Hepatocyte (in vitro differentiated cells): Measurements from ENCODE around the gene IQCM. TPM values are rescaled to one million over a fixed set of nuclear protein-coding genes. Genes with fewer than 3 reads are reported as not detected.

ENCODE experiments used
- DNase-seq: peaks from one replicate; pipeline ENCODE4 v3.0.0-alpha.2; 2016; ENCODE audit warnings: low spot score
- H2AFZ ChIP-seq: fragments of 200-600 bp; sonication (generic); 2 replicates; pipeline ENCODE4 v1.6.0; 2016; ENCODE audit warnings: antibody characterized with exemption, mild to moderate bottlenecking
- H3K27ac ChIP-seq: fragments of 200-600 bp; sonication (generic); 2 replicates; pipeline ENCODE4 v1.5.1; 2016; ENCODE audit warnings: mild to moderate bottlenecking
- H3K27me3 ChIP-seq: fragments of 200-600 bp; sonication (generic); 2 replicates; pipeline ENCODE4 v1.6.1; 2016
- H3K36me3 ChIP-seq: fragments of 200-600 bp; sonication (generic); replicated peaks from 2 replicates; pipeline ENCODE4 v1.5.1; 2016; ENCODE audit warnings: low read depth; ENCODE audit not compliant: insufficient read depth
- H3K4me1 ChIP-seq: fragments of 200-600 bp; sonication (generic); 2 replicates; pipeline ENCODE4 v1.5.1; 2016; ENCODE audit warnings: mild to moderate bottlenecking, moderate library complexity; ENCODE audit not compliant: insufficient read depth
- H3K4me2 ChIP-seq: fragments of 200-600 bp; sonication (generic); 2 replicates; pipeline ENCODE4 v1.6.0; 2016
- H3K4me3 ChIP-seq: fragments of 200-600 bp; sonication (generic); 2 replicates; pipeline ENCODE4 v1.5.1; 2016; ENCODE audit warnings: mild to moderate bottlenecking
- H3K79me2 ChIP-seq: fragments of 200-600 bp; sonication (generic); 2 replicates; pipeline ENCODE4 v1.6.0; 2017; ENCODE audit warnings: mild to moderate bottlenecking
- H3K9me2 ChIP-seq: fragments of 200-600 bp; sonication (generic); replicated peaks from 2 replicates; pipeline ENCODE4 v1.6.0; 2017; ENCODE audit warnings: mild to moderate bottlenecking; ENCODE audit not compliant: insufficient read depth
- H3K9me3 ChIP-seq: fragments of 200-600 bp; sonication (generic); 2 replicates; pipeline ENCODE4 v1.5.1; 2016; ENCODE audit warnings: low read depth, mild to moderate bottlenecking
- H4K20me1 ChIP-seq: fragments of 200-600 bp; sonication (generic); 2 replicates; pipeline ENCODE4 v1.6.0; 2016; ENCODE audit warnings: mild to moderate bottlenecking; ENCODE audit not compliant: insufficient read depth, poor library complexity, severe bottlenecking
- EZH2 ChIP-seq: fragments of 200-600 bp; sonication (generic); IDR thresholded peaks from 2 replicates; pipeline ENCODE4 v1.6.1; 2016; ENCODE audit warnings: antibody characterized with exemption, mild to moderate bottlenecking, borderline replicate concordance
- EZH2phosphoT487 ChIP-seq: fragments of 200-600 bp; sonication (generic); IDR thresholded peaks from one replicate; pipeline ENCODE4 v1.6.1; 2018; ENCODE audit warnings: antibody characterized with exemption, mild to moderate bottlenecking, low read depth, moderate library complexity; ENCODE audit not compliant: unreplicated experiment, severe bottlenecking
- WGBS: methylation state at CpG from one replicate; pipeline ENCODE4 v1.1.6; 2016; ENCODE audit warnings: low lambda C conversion rate; ENCODE audit errors: missing lambda C conversion rate; 5-methylcytosine and 5-hydroxymethylcytosine counted together
- polyA plus RNA-seq: library from polyadenylated mRNA; unstranded; fragments of >200 nt; fragmentation: Nextera tagmentation; extraction: Ambion mirVana; gene quantifications from 2 replicates; pipeline ENCODE4 v1.2.1, GENCODE V29; 2016
- total RNA-seq: library from RNA; depleted of rRNA; stranded (reverse); fragments of >200 nt; gene quantifications from 2 replicates; pipeline ENCODE4 v1.2.3, GENCODE V29; 2014
- TF ChIP-seq, protein P1 (sequence below): fragments of 200-600 bp; sonication (generic); IDR thresholded peaks from 2 replicates; pipeline ENCODE4 v1.5.1; 2016; ENCODE audit warnings: antibody characterized with exemption, mild to moderate bottlenecking; ENCODE audit not compliant: poor library complexity

The IQCM gene
- total and polyA plus RNA-seq, 2 experiments from 2014 or later = 0.06 to 1.5 TPM

GRCh38 chr4:149746276-149746675, 69.4 kb downstream of the IQCM start:
- H3K36me3 ChIP-seq = no peaks in the 10 kb centered on the region
- H3K27me3 ChIP-seq = no peaks in the 10 kb centered on the region
- no peaks in the 10 kb centered on the region for H3K79me2 ChIP-seq
- no peaks in the 10 kb centered on the region for H3K9me3 ChIP-seq
- no peaks in the 10 kb centered on the region for H4K20me1 ChIP-seq
- TF ChIP-seq EZH2 (no peak), EZH2phosphoT487 (no peak)
- TF ChIP-seq, protein P1, sequence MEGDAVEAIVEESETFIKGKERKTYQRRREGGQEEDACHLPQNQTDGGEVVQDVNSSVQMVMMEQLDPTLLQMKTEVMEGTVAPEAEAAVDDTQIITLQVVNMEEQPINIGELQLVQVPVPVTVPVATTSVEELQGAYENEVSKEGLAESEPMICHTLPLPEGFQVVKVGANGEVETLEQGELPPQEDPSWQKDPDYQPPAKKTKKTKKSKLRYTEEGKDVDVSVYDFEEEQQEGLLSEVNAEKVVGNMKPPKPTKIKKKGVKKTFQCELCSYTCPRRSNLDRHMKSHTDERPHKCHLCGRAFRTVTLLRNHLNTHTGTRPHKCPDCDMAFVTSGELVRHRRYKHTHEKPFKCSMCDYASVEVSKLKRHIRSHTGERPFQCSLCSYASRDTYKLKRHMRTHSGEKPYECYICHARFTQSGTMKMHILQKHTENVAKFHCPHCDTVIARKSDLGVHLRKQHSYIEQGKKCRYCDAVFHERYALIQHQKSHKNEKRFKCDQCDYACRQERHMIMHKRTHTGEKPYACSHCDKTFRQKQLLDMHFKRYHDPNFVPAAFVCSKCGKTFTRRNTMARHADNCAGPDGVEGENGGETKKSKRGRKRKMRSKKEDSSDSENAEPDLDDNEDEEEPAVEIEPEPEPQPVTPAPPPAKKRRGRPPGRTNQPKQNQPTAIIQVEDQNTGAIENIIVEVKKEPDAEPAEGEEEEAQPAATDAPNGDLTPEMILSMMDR = no peak
- no peak overlapping the region for H2AFZ ChIP-seq
- H3K4me3 ChIP-seq = no peak overlapping the region
- 93% methylated on average over 1 of the region's 1 CpG for WGBS
- no peak overlapping the region for H3K4me2 ChIP-seq
- H3K9me2 ChIP-seq = no peaks in the 10 kb centered on the region
- no peaks in the 10 kb centered on the region for H3K4me1 ChIP-seq
- H3K27ac ChIP-seq = no peak overlapping the region
- DNase-seq = no peak

DNA sequence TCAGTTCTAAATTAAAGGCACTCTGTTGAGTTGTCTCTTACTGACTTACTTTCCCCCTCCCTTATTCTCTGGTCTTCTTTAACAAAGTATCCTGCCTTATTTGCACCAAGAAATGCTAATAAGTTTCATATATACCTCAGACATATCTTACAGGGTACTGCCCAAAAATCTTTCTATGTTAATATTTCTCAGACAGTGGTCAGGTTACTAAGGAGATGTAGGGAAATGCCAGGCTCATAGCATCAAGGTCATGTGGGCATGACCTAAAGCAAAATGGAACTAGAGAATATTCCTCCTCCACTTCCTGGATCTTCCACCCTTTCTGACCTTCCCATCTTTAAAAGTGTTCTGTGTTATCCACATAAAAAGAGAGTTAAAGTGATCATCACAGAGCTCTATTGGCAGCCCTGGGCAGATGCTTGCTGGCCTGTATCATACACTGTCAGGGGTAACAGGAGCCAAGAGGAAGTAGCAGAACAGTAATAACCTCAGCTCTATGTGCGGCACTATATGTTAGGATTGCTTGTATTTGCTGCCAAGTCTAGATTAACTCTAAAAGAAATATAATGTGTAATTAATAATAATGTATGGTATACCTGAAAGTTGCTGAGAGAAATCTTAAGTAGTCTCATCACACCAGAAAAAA, 74.3 kb downstream of the IQCM start:
- 97% methylated on average over 1 of the region's 1 CpG for WGBS
- Histone ChIP-seq H3K9me2 (no peaks in the 10 kb centered on the region), H3K4me2 (no peak overlapping the region), H4K20me1 (no peaks in the 10 kb centered on the region), H3K79me2 (no peaks in the 10 kb centered on the region), H3K4me3 (no peak overlapping the region), H3K36me3 (no peaks in the 10 kb centered on the region), H3K4me1 (no peaks in the 10 kb centered on the region), H3K27me3 (no peaks in the 10 kb centered on the region), H2AFZ (no peak overlapping the region), H3K9me3 (no peaks in the 10 kb centered on the region), H3K27ac (no peak overlapping the region)
- no peak for TF ChIP-seq EZH2
- TF ChIP-seq, protein P1 = no peak
- no peak for TF ChIP-seq EZH2phosphoT487
- DNase-seq = no peak

GRCh38 chr4:149738156-149738555, 77.5 kb downstream of the IQCM start:
- DNase-seq = no peak
- no peaks in the 10 kb centered on the region for H3K27me3 ChIP-seq
- H3K27ac ChIP-seq = no peak overlapping the region
- TF ChIP-seq, protein P1 = no peak
- TF ChIP-seq EZH2 = no peak
- no peak for TF ChIP-seq EZH2phosphoT487
- H3K9me2 ChIP-seq = no peaks in the 10 kb centered on the region
- H2AFZ ChIP-seq = no peak overlapping the region
- H4K20me1 ChIP-seq = no peaks in the 10 kb centered on the region
- no peak overlapping the region for H3K4me2 ChIP-seq
- no peaks in the 10 kb centered on the region for H3K4me1 ChIP-seq
- H3K4me3 ChIP-seq = no peak overlapping the region
- WGBS = 76% methylated on average over 7 of the region's 7 CpGs
- H3K9me3 ChIP-seq = no peaks in the 10 kb centered on the region
- H3K79me2 ChIP-seq = no peaks in the 10 kb centered on the region
- no peaks in the 10 kb centered on the region for H3K36me3 ChIP-seq
